Measurements from ENCODE around the gene RAD51B.
"Not testable (repeated sequence)": the region's sequence is repeated elsewhere in the genome, so short reads cannot be mapped to it uniquely, and the experiment has no call there.

- not testable (repeated sequence) for TF ChIP-seq CTCF, POLR2AphosphoS5, EP300, POLR2A (IDR thresholded peaks at IDR 0.05)
These were observed 439.4 kb downstream of the RAD51B start for GRCh38 chr14:68258995-68259394.
